Naive thymus-derived CD8-positive, alpha-beta T cell (primary cell): Measurements from ENCODE around the gene KRT34. TPM values are rescaled to one million over a fixed set of nuclear protein-coding genes. Genes with fewer than 3 reads are reported as not detected.
A peak's percentile ranks its signal among the peaks of the same experiment; 100 is the strongest.

Source experiments
- ATAC-seq, 2 donors: fragments of 150-1000 bp; cut with Tn5 transposase in 1 of 2; sonication (Bioruptor Pico), chemical (Tn5 transposase) in 1 of 2; 1 replicate in 1 of 2; 2 replicates in 1 of 2; pipeline ENCODE4 v1.10.0; 2021; ENCODE audit warnings: mild to moderate bottlenecking in 2 of 2, moderate library complexity in 2 of 2
- POLR2A ChIA-PET: fragments of 350-600 bp; sonication (Branson Sonifier 250); formaldehyde crosslinking; loops from one replicate; lab custom pipeline; 2021; ENCODE audit warnings: antibody characterized with exemption; lab: Charles Lee
- DNase-seq, 10 donors: peaks; one replicate each; pipeline versions ENCODE4 v3.0.0 to v3.0.0-alpha.2; 2020 to 2022
- H3K27ac Mint-ChIP-seq, 10 donors: one replicate each; pipeline ENCODE4 v1.8.0; 2020 to 2022; ENCODE audit warnings: mild to moderate bottlenecking in 10 of 10, mixed read lengths in 10 of 10, moderate library complexity in 4 of 10, inconsistent platforms in 1 of 10
- H3K27me3 Mint-ChIP-seq, 5 donors: one replicate each; pipeline ENCODE4 v1.8.0; 2021 to 2022; ENCODE audit warnings: mixed read lengths in 5 of 5
- H3K36me3 Mint-ChIP-seq, 3 donors: one replicate each; pipeline ENCODE4 v1.8.0; 2020 to 2022; ENCODE audit warnings: mixed read lengths in 3 of 3, mild to moderate bottlenecking in 2 of 3, inconsistent platforms in 1 of 3
- H3K4me1 Mint-ChIP-seq, 4 donors: one replicate each; pipeline ENCODE4 v1.8.0; 2021 to 2022; ENCODE audit warnings: mixed read lengths in 4 of 4
- H3K4me3 Mint-ChIP-seq, 10 donors: one replicate each; pipeline ENCODE4 v1.8.0; 2020 to 2022; ENCODE audit warnings: mild to moderate bottlenecking in 10 of 10, mixed read lengths in 10 of 10, moderate library complexity in 6 of 10, inconsistent platforms in 1 of 10
- H3K9me3 Mint-ChIP-seq, 9 donors: one replicate each; pipeline ENCODE4 v1.8.0; 2020 to 2022; ENCODE audit warnings: mixed read lengths in 9 of 9, mild to moderate bottlenecking in 3 of 9, inconsistent platforms in 1 of 9, moderate library complexity in 1 of 9
- polyA plus RNA-seq, 3 donors: library from polyadenylated mRNA; unstranded; fragments of 300-500 nt; fragmentation: Illumina TruSeq; gene quantifications; one replicate each; pipeline ENCODE4 v1.2.3, GENCODE V29; 2021
- total RNA-seq, 8 experiments: library from RNA in 2 of 8; stranded (reverse) in 2 of 8; gene quantifications; one replicate each; pipeline ENCODE4 v1.2.3 and lab custom pipeline; 2021 to 2026

The KRT34 gene
- total and polyA plus RNA-seq, 5 experiments from 2014 or later, result not detected

- H3K27ac Mint-ChIP-seq, result peak overlapping the region in 9 of 10 donors; percentile 20 to 92 (median 81)
- H3K4me1 Mint-ChIP-seq, result peaks cover 34 to 79% (median 63%) of the 10 kb centered on the region in 4 donors
- ATAC-seq (no peak), DNase-seq (no peak)
- H3K27me3 Mint-ChIP-seq, result no peaks in the 10 kb centered on the region
- no peaks in the 10 kb centered on the region for H3K36me3 Mint-ChIP-seq
- H3K4me3 Mint-ChIP-seq, result peak overlapping the region in 4 of 10 donors; percentile 41 to 73 (median 54)
- H3K9me3 Mint-ChIP-seq, result no peaks in the 10 kb centered on the region
- POLR2A ChIA-PET, result interaction anchor here (0.6 kb wide), 1 partner anchor 40 kb away, joined by 5 read pairs; no protein-coding TSS in a partner anchor
Measured at GRCh38 chr17:41335747-41336146, 46.4 kb downstream of the KRT34 start.

GRCh38 chr17:41334385-41335305, 47.5 kb downstream of the KRT34 start:
- POLR2A ChIA-PET, result interaction anchor here (3.0 kb wide), 1 partner anchor 12 kb away, joined by 12 read pairs; no protein-coding TSS in a partner anchor
- peak overlapping the region in 9 of 10 donors; percentile 29 to 89 (median 81) for H3K27ac Mint-ChIP-seq
- peaks cover 26 to 69% (median 52%) of the 10 kb centered on the region in 4 donors for H3K4me1 Mint-ChIP-seq
- DNase-seq (peak in 1 of 10 donors; percentile 51), ATAC-seq (no peak)
- peak overlapping the region in 7 of 10 donors; percentile 39 to 80 (median 58) for H3K4me3 Mint-ChIP-seq
- H3K9me3 Mint-ChIP-seq, result no peaks in the 10 kb centered on the region
- no peaks in the 10 kb centered on the region for H3K27me3 Mint-ChIP-seq
- H3K36me3 Mint-ChIP-seq, result no peaks in the 10 kb centered on the region

GRCh38 chr17:41333836-41334235, 48.3 kb downstream of the KRT34 start:
- POLR2A ChIA-PET, result interaction anchor here (0.9 to 3.0 kb wide), 2 partner anchors 10 to 11 kb away, joined by 3 to 12 read pairs; no protein-coding TSS in a partner anchor
- H3K27me3 Mint-ChIP-seq, result no peaks in the 10 kb centered on the region
- peaks cover 22 to 67% (median 47%) of the 10 kb centered on the region in 4 donors for H3K4me1 Mint-ChIP-seq
- no peaks in the 10 kb centered on the region for H3K36me3 Mint-ChIP-seq
- peak overlapping the region in 8 of 10 donors; percentile 15 to 89 (median 71) for H3K27ac Mint-ChIP-seq
- no peaks in the 10 kb centered on the region for H3K9me3 Mint-ChIP-seq
- DNase-seq, result no peak
- H3K4me3 Mint-ChIP-seq, result peak overlapping the region in 5 of 10 donors; percentile 18 to 73 (median 60)
- ATAC-seq, result no peak

- no peak for ATAC-seq
- POLR2A ChIA-PET, result interaction anchor here (0.9 to 3.0 kb wide), 2 partner anchors 9 to 11 kb away, joined by 3 to 12 read pairs; no protein-coding TSS in a partner anchor
- no peaks in the 10 kb centered on the region for H3K9me3 Mint-ChIP-seq
Measured at GRCh38 chr17:41333098-41333497, 49.0 kb downstream of the KRT34 start.

GRCh38 chr17:41332239-41332638, 49.9 kb downstream of the KRT34 start:
- DNase-seq (no peak), ATAC-seq (no peak)
- Mint-ChIP-seq H3K4me1 (peaks cover 23 to 63% (median 45%) of the 10 kb centered on the region in 4 donors), H3K36me3 (no peaks in the 10 kb centered on the region), H3K27ac (peak overlapping the region in 2 of 10 donors; percentile 75 to 90), H3K27me3 (no peaks in the 10 kb centered on the region), H3K4me3 (no peak overlapping the region), H3K9me3 (no peaks in the 10 kb centered on the region)
- POLR2A ChIA-PET, result interaction anchor here (3.0 kb wide), 1 partner anchor 10 kb away, joined by 12 read pairs; no protein-coding TSS in a partner anchor

More at GRCh38 chr17:41333098-41333497, 49.0 kb downstream of the KRT34 start:
- Mint-ChIP-seq H3K27me3 (no peaks in the 10 kb centered on the region), H3K4me1 (peaks cover 22 to 67% (median 46%) of the 10 kb centered on the region in 4 donors), H3K4me3 (peak overlapping the region in 2 of 10 donors; percentile 51 to 60), H3K36me3 (no peaks in the 10 kb centered on the region), H3K27ac (peak overlapping the region in 5 of 10 donors; percentile 34 to 89 (median 83))
- DNase-seq, result peak in 1 of 10 donors; percentile 41

- no peak for ATAC-seq
- Mint-ChIP-seq H3K27ac (no peak overlapping the region), H3K36me3 (no peaks in the 10 kb centered on the region), H3K4me1 (peaks cover 28 to 64% (median 52%) of the 10 kb centered on the region in 4 donors), H3K4me3 (no peak overlapping the region), H3K9me3 (no peaks in the 10 kb centered on the region), H3K27me3 (no peaks in the 10 kb centered on the region)
- DNase-seq, result no peak
- POLR2A ChIA-PET, result interaction anchor here (2.9 to 3.0 kb wide), 2 partner anchors 8 to 9 kb away, joined by 12 to 13 read pairs; no protein-coding TSS in a partner anchor
Measured at GRCh38 chr17:41331606-41332005, 50.5 kb downstream of the KRT34 start.

- Mint-ChIP-seq H3K27ac (peak overlapping the region in 2 of 10 donors; percentile 50 to 53), H3K36me3 (no peaks in the 10 kb centered on the region), H3K4me3 (no peak overlapping the region), H3K27me3 (no peaks in the 10 kb centered on the region), H3K4me1 (peaks cover 25 to 60% (median 49%) of the 10 kb centered on the region in 4 donors), H3K9me3 (no peaks in the 10 kb centered on the region)
- POLR2A ChIA-PET, result interaction anchor here (1.0 to 2.9 kb wide), 2 partner anchors 11 to 21 kb away, joined by 4 to 13 read pairs; no protein-coding TSS in a partner anchor
- DNase-seq (no peak), ATAC-seq (no peak)
Measured at GRCh38 chr17:41329279-41329948, 52.7 kb downstream of the KRT34 start.

- DNase-seq (no peak), ATAC-seq (no peak)
- H3K9me3 Mint-ChIP-seq, result no peaks in the 10 kb centered on the region
- H3K27me3 Mint-ChIP-seq, result no peaks in the 10 kb centered on the region
- peak overlapping the region in 1 of 10 donors; percentile 28 for H3K27ac Mint-ChIP-seq
- no peaks in the 10 kb centered on the region for H3K36me3 Mint-ChIP-seq
- POLR2A ChIA-PET, result interaction anchor here (1.0 to 1.2 kb wide), 2 partner anchors 18 to 20 kb away, joined by 3 to 4 read pairs; no protein-coding TSS in a partner anchor
- H3K4me1 Mint-ChIP-seq, result peaks cover 23 to 60% (median 51%) of the 10 kb centered on the region in 4 donors
- peak overlapping the region in 2 of 10 donors; percentile 11 to 26 for H3K4me3 Mint-ChIP-seq
Measured at GRCh38 chr17:41328207-41328606, 53.9 kb downstream of the KRT34 start.

Other genes with a start within 250 kb of the KRT34 start
Only the 30 nearest of the 32 such genes appear.
- not detected for gene KRTAP4-5, start 232.5 kb downstream of the KRT34 start, total RNA-seq
- gene KRTAP4-5, start 232.5 kb downstream of the KRT34 start, polyA plus RNA-seq, result not detected
- not detected for gene KRTAP4-4, start 221.6 kb downstream of the KRT34 start, total RNA-seq
- not detected for gene KRTAP4-4, start 221.6 kb downstream of the KRT34 start, polyA plus RNA-seq
- not detected for gene KRTAP4-3, start 214.1 kb downstream of the KRT34 start, total RNA-seq
- not detected for gene KRTAP4-3, start 214.1 kb downstream of the KRT34 start, polyA plus RNA-seq
- not detected for gene KRTAP4-2, start 204.1 kb downstream of the KRT34 start, total RNA-seq
- gene KRTAP4-2, start 204.1 kb downstream of the KRT34 start, polyA plus RNA-seq, result not detected
- gene KRTAP4-1, start 197.4 kb downstream of the KRT34 start, total RNA-seq, result not detected
- not detected for gene KRTAP4-1, start 197.4 kb downstream of the KRT34 start, polyA plus RNA-seq
- gene KRTAP9-1, start 192.4 kb downstream of the KRT34 start, total RNA-seq, result not detected
- gene KRTAP9-1, start 192.4 kb downstream of the KRT34 start, polyA plus RNA-seq, result not detected
- gene KRTAP9-2, start 155.7 kb downstream of the KRT34 start, total RNA-seq, result not detected
- not detected for gene KRTAP9-2, start 155.7 kb downstream of the KRT34 start, polyA plus RNA-seq
- not detected for gene KRTAP9-3, start 149.9 kb downstream of the KRT34 start, total RNA-seq
- not detected for gene KRTAP9-3, start 149.9 kb downstream of the KRT34 start, polyA plus RNA-seq
- gene KRTAP9-8, start 144.3 kb downstream of the KRT34 start, total RNA-seq, result not detected
- not detected for gene KRTAP9-8, start 144.3 kb downstream of the KRT34 start, polyA plus RNA-seq
- gene KRTAP9-4, start 132.6 kb downstream of the KRT34 start, total RNA-seq, result not detected
- gene KRTAP9-4, start 132.6 kb downstream of the KRT34 start, polyA plus RNA-seq, result not detected
- not detected for gene KRTAP9-9, start 126.9 kb downstream of the KRT34 start, total RNA-seq
- not detected for gene KRTAP9-9, start 126.9 kb downstream of the KRT34 start, polyA plus RNA-seq
- gene KRTAP9-6, start 116.9 kb downstream of the KRT34 start, total RNA-seq, result not detected
- gene KRTAP9-6, start 116.9 kb downstream of the KRT34 start, polyA plus RNA-seq, result not detected
- gene KRTAP9-7, start 106.6 kb downstream of the KRT34 start, total RNA-seq, result not detected
- gene KRTAP9-7, start 106.6 kb downstream of the KRT34 start, polyA plus RNA-seq, result not detected
- gene KRTAP29-1, start 79.5 kb downstream of the KRT34 start, total RNA-seq, result not detected
- 1 to 10 TPM in 1 of 3 donors, not detected in 2; 1.1 TPM for gene KRTAP29-1, start 79.5 kb downstream of the KRT34 start, polyA plus RNA-seq
- under 1 TPM in 1 of 2 experiments, not detected in 1; 0.23 TPM for gene KRTAP16-1, start 73.0 kb downstream of the KRT34 start, total RNA-seq
- gene KRTAP16-1, start 73.0 kb downstream of the KRT34 start, polyA plus RNA-seq, result under 1 TPM in 1 of 3 donors, not detected in 2; 0.12 TPM
- not detected for gene KRTAP17-1, start 66.6 kb downstream of the KRT34 start, total RNA-seq
- not detected for gene KRTAP17-1, start 66.6 kb downstream of the KRT34 start, polyA plus RNA-seq
- gene KRT33A, start 31.5 kb downstream of the KRT34 start, total RNA-seq, result not detected
- not detected for gene KRT33A, start 31.5 kb downstream of the KRT34 start, polyA plus RNA-seq
- not detected for gene KRT33B, start 12.5 kb downstream of the KRT34 start, total RNA-seq
- not detected for gene KRT33B, start 12.5 kb downstream of the KRT34 start, polyA plus RNA-seq
- not detected for gene KRT31, start 15.3 kb upstream of the KRT34 start, total RNA-seq
- gene KRT31, start 15.3 kb upstream of the KRT34 start, polyA plus RNA-seq, result not detected
- gene KRT37, start 42.3 kb upstream of the KRT34 start, total RNA-seq, result not detected
- gene KRT37, start 42.3 kb upstream of the KRT34 start, polyA plus RNA-seq, result not detected
- gene KRT38, start 58.7 kb upstream of the KRT34 start, total RNA-seq, result not detected
- gene KRT38, start 58.7 kb upstream of the KRT34 start, polyA plus RNA-seq, result not detected
- gene KRT32, start 85.1 kb upstream of the KRT34 start, total RNA-seq, result not detected
- gene KRT32, start 85.1 kb upstream of the KRT34 start, polyA plus RNA-seq, result not detected
- gene KRT35, start 98.8 kb upstream of the KRT34 start, total RNA-seq, result not detected
- not detected for gene KRT35, start 98.8 kb upstream of the KRT34 start, polyA plus RNA-seq
- gene KRT36, start 107.6 kb upstream of the KRT34 start, total RNA-seq, result not detected
- not detected for gene KRT36, start 107.6 kb upstream of the KRT34 start, polyA plus RNA-seq
- gene KRT13, start 123.3 kb upstream of the KRT34 start, total RNA-seq, result not detected
- not detected for gene KRT13, start 123.3 kb upstream of the KRT34 start, polyA plus RNA-seq
- gene KRT15, start 136.6 kb upstream of the KRT34 start, total RNA-seq, result not detected
- not detected for gene KRT15, start 136.6 kb upstream of the KRT34 start, polyA plus RNA-seq
- gene KRT19, start 146.0 kb upstream of the KRT34 start, total RNA-seq, result not detected
- not detected for gene KRT19, start 146.0 kb upstream of the KRT34 start, polyA plus RNA-seq
- not detected for gene KRT9, start 189.8 kb upstream of the KRT34 start, total RNA-seq
- gene KRT9, start 189.8 kb upstream of the KRT34 start, polyA plus RNA-seq, result not detected
- not detected for gene KRT14, start 204.6 kb upstream of the KRT34 start, total RNA-seq
- gene KRT14, start 204.6 kb upstream of the KRT34 start, polyA plus RNA-seq, result not detected
- gene KRT16, start 230.5 kb upstream of the KRT34 start, total RNA-seq, result not detected
- not detected for gene KRT16, start 230.5 kb upstream of the KRT34 start, polyA plus RNA-seq